Measurements from ENCODE around the gene NCBP1.

Gene NCBP1

GRCh38 chr9:97722331-97722730 is 88.7 kb downstream of the NCBP1 start:
- DNase-seq: no peak
